Lower lobe of right lung (tissue), 2 donors: Measurements from ENCODE around the gene ADARB1. TPM values are rescaled to one million over a fixed set of nuclear protein-coding genes. Genes with fewer than 3 reads are reported as not detected.
A peak's percentile ranks its signal among the peaks of the same experiment; 100 is the strongest.

Experiments
- ATAC-seq, 2 donors: fragments of 200-7000 bp; cut with Tn5 transposase; one replicate each; pipeline ENCODE4 v1.9.1; 2020 to 2022; ENCODE audit warnings: mild to moderate bottlenecking in 2 of 2, moderate library complexity in 2 of 2
- DNase-seq: peaks from one replicate; pipeline ENCODE4 v3.0.0-alpha.2; 2020
- H3K27ac ChIP-seq: fragments of 200-600 bp; one replicate; pipeline ENCODE4 v1.8.0; 2022
- H3K27me3 ChIP-seq: fragments of 200-600 bp; one replicate; pipeline ENCODE4 v1.8.0; 2022; ENCODE audit warnings: low read depth
- H3K36me3 ChIP-seq: fragments of 200-600 bp; one replicate; pipeline ENCODE4 v1.8.0; 2022; ENCODE audit warnings: mild to moderate bottlenecking
- H3K4me1 ChIP-seq: fragments of 200-600 bp; one replicate; pipeline ENCODE4 v1.8.0; 2022
- H3K4me3 ChIP-seq: fragments of 200-600 bp; one replicate; pipeline ENCODE4 v1.8.0; 2022; ENCODE audit warnings: mild to moderate bottlenecking
- H3K9me3 ChIP-seq: fragments of 200-600 bp; one replicate; pipeline ENCODE4 v1.8.0; 2022
- CTCF ChIP-seq: fragments of 200-600 bp; IDR thresholded peaks from one replicate; pipeline ENCODE4 v1.8.0; 2022; ENCODE audit warnings: antibody characterized with exemption, mild to moderate bottlenecking
- intact Hi-C: fragments of 100-400 bp; cut with DNase I; formaldehyde crosslinking; loops from one replicate; pipeline ENCODE4 v1.11.0; 2022
- total RNA-seq: library from RNA; stranded (reverse); fragmentation: NEBNext Ultra II Directional; extraction: Animal tissue kit (Norgen Biotek cat#: 25700); gene quantifications from one replicate; pipeline ENCODE4 v1.2.1, GENCODE V29; 2021
- donor health status: DM: no; HTN: yes; CAD: no; lungs with severe emphysema.

Gene ADARB1
- total RNA-seq, 1 donor from 2014 or later: 48.2 TPM

DNA sequence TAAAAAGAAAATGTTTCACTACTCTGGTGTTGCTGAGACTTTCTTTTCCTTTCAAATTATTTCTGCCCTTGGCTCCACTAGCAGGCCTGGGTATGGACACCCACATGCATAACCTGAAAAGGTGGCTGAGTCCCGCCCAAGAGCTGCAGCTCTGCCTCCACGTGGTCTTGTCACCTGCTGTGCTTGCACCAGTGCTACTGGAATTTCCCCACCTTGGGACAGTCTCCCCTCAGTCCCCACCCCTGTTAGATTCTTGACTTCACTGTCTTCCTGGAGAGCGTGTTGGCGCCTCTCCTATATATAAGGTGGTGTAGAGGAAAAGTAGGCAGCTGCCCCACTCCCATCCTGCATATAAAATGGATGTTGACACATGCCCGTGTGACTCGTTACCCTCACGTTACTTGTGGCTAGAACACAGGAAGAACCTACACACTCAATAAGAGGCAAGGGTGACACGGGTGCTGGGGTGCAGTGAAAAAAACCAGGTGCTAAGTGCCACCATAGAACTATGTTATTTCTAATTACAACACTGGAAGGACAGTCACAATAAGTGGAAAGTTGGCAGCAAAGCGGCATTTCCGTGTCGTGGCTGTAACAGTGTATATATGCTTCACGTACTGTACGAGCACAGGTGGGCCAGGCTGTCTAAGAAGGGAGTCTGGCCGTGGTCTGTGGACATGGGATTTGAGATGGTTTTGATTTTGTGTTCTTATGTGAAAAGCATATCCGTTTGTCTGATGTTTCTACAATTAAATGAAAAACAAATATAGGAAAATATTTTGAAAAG is 152.4 kb downstream of the ADARB1 start:
- ATAC-seq (no peak), DNase-seq (no peak)
- intact Hi-C loops: no loop called here
- H3K4me3 ChIP-seq: no peak overlapping the region
- no peak overlapping the region for H3K27ac ChIP-seq
- peaks cover 5% of the 10 kb centered on the region for H3K4me1 ChIP-seq
- TF ChIP-seq CTCF: no peak
- peaks cover 22% of the 10 kb centered on the region for H3K36me3 ChIP-seq
- H3K27me3 ChIP-seq: no peaks in the 10 kb centered on the region
- H3K9me3 ChIP-seq: no peaks in the 10 kb centered on the region

GRCh38 chr21:45227735-45228134 is 153.4 kb downstream of the ADARB1 start:
- Histone ChIP-seq H3K9me3 (no peaks in the 10 kb centered on the region), H3K27ac (no peak overlapping the region), H3K36me3 (peaks cover 12% of the 10 kb centered on the region), H3K4me3 (no peak overlapping the region), H3K4me1 (peaks cover 5% of the 10 kb centered on the region), H3K27me3 (no peaks in the 10 kb centered on the region)
- no peak for TF ChIP-seq CTCF
- intact Hi-C loops: no loop called here
- no peak for DNase-seq
- ATAC-seq: peak in 1 of 2 donors; percentile 4

GRCh38 chr21:45228171-45228641 is 153.8 kb downstream of the ADARB1 start:
- H3K27ac ChIP-seq: no peak overlapping the region
- intact Hi-C loops: no loop called here
- no peak overlapping the region for H3K4me3 ChIP-seq
- TF ChIP-seq CTCF: no peak
- ATAC-seq (peak; percentile 42 to 49), DNase-seq (no peak)
- peaks cover 5% of the 10 kb centered on the region for H3K4me1 ChIP-seq
- peaks cover 8% of the 10 kb centered on the region for H3K36me3 ChIP-seq
- no peaks in the 10 kb centered on the region for H3K9me3 ChIP-seq
- no peaks in the 10 kb centered on the region for H3K27me3 ChIP-seq

- DNase-seq (no peak), ATAC-seq (no peak)
- H3K27ac ChIP-seq: no peak overlapping the region
- no peak overlapping the region for H3K4me3 ChIP-seq
- H3K9me3 ChIP-seq: no peaks in the 10 kb centered on the region
- intact Hi-C loops: no loop called here
- no peak for TF ChIP-seq CTCF
- H3K27me3 ChIP-seq: peaks cover 1% of the 10 kb centered on the region
- peaks cover 2% of the 10 kb centered on the region for H3K36me3 ChIP-seq
- H3K4me1 ChIP-seq: peaks cover 5% of the 10 kb centered on the region
These were observed 154.4 kb downstream of the ADARB1 start for GRCh38 chr21:45228656-45229240.

DNA sequence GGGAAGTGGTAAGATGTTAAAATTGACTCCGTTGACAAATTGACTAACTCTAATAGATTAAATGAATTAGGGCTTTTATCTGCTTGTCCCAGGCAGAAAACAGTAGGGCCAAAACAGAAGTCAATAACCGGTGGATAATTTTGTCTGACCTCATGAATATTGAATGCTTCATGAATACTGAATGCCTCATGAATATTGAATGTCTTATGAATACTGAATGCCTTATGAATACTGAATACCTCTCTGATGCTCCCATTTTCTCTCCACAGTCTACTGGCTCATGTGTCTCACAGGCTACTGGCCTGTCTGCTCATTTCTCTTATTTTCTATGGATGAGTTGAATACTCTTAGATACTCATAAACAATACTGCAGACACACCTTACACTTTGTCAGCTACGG is 157.3 kb downstream of the ADARB1 start:
- TF ChIP-seq CTCF: no peak
- intact Hi-C loops: no loop called here
- no peak for ATAC-seq
- Histone ChIP-seq H3K36me3 (no peaks in the 10 kb centered on the region), H3K4me1 (peaks cover 5% of the 10 kb centered on the region), H3K9me3 (no peaks in the 10 kb centered on the region), H3K27me3 (peaks cover 26% of the 10 kb centered on the region), H3K27ac (no peak overlapping the region), H3K4me3 (no peak overlapping the region)
- no peak for DNase-seq
